Duodenal mucosa (tissue), 2 donors: ENCODE results near the gene PPP4R4.
"Not testable (repeated sequence)": the region's sequence is repeated elsewhere in the genome, so short reads cannot be mapped to it uniquely, and the experiment has no call there.

Experiments used
- H3K27ac ChIP-seq: one replicate; pipeline ENCODE4 v1.7.0; 2013; ENCODE audit warnings: low read depth, low read length
- H3K27me3 ChIP-seq, 2 donors: one replicate each; pipeline ENCODE4 v1.7.0; 2013; ENCODE audit warnings: low read length in 2 of 2, control low read depth in 1 of 2; ENCODE audit not compliant: insufficient read depth in 2 of 2, control insufficient read depth in 1 of 2
- H3K36me3 ChIP-seq, 2 donors: one replicate each; pipeline ENCODE4 v1.7.0; 2013; ENCODE audit warnings: low read length in 2 of 2, control low read depth in 1 of 2; ENCODE audit not compliant: insufficient read depth in 2 of 2, control insufficient read depth in 1 of 2
- H3K4me1 ChIP-seq, 2 donors: one replicate each; pipeline ENCODE4 v1.7.0; 2013; ENCODE audit warnings: low read length in 2 of 2, control low read depth in 1 of 2; ENCODE audit not compliant: insufficient read depth in 2 of 2, control insufficient read depth in 1 of 2
- H3K4me3 ChIP-seq, 2 donors: one replicate each; pipeline ENCODE4 v1.7.0; 2013; ENCODE audit warnings: low read length in 2 of 2, low read depth in 1 of 2
- H3K9ac ChIP-seq, 2 donors: one replicate each; pipeline ENCODE4 v1.7.0; 2013; ENCODE audit warnings: low read length in 2 of 2, low read depth in 1 of 2
- H3K9me3 ChIP-seq, 2 donors: one replicate each; pipeline ENCODE4 v1.7.0; 2013; ENCODE audit warnings: low read length in 2 of 2, control low read depth in 1 of 2; ENCODE audit not compliant: control insufficient read depth in 1 of 2

PPP4R4 gene

DNA sequence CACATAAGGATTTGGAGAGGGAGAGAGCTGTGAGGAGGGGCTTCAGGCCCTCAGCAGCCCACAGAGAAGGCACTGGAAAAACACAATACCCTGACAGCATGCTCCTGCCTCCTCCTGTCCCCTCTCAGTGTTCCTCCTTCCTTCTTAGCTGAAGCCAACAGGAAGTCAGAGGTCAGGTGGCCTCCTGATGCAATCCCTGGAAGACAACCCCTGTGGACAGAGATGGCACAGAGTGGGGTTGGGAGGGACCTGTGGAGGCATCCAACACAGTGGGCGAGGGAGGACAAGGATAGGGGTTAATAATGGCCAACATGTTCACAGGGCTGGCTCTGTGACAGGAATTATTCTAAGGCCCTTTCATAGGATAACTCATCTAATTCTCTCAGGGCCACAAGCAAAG is 29.4 kb upstream of the PPP4R4 start:
- no peaks in the 10 kb centered on the region for H3K36me3 ChIP-seq
- no peak overlapping the region for H3K4me3 ChIP-seq
- no peaks in the 10 kb centered on the region for H3K27me3 ChIP-seq
- no peaks in the 10 kb centered on the region for H3K4me1 ChIP-seq
- no peaks in the 10 kb centered on the region for H3K9me3 ChIP-seq
- no peak overlapping the region for H3K27ac ChIP-seq
- no peak overlapping the region for H3K9ac ChIP-seq

DNA sequence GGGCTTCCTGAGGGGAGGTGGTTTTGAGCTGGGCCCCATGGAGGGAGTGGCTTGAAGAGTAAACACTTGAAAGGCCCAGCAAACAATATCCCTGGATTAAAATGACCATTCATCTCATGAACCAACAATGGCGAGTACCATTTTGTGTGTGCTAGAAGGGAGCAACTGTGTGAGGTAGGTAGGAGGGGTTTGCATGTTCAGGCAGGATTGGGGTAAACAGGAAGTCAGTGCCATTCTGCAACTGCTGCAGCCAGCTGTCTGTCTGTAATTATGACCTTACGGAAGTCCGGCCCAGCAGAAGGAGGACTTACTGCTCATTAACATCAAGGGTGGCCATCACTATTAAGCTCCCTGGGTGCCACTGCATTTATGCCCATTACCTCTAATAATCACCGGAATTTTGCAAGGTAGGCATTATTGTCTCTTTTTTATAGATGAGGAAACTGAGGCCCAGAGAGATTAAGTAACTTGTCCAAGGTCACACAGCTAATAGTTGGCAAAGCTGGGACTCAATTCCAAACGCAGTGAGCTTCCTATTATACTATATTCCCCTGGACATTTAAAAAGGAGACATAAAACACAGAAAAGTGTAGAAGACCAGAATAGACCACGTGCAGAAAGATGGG is 28.1 kb upstream of the PPP4R4 start:
- no peak overlapping the region for H3K9ac ChIP-seq
- no peaks in the 10 kb centered on the region for H3K4me1 ChIP-seq
- H3K27me3 ChIP-seq, result no peaks in the 10 kb centered on the region
- H3K9me3 ChIP-seq, result no peaks in the 10 kb centered on the region
- H3K4me3 ChIP-seq, result no peak overlapping the region
- no peak overlapping the region for H3K27ac ChIP-seq
- no peaks in the 10 kb centered on the region for H3K36me3 ChIP-seq

DNA sequence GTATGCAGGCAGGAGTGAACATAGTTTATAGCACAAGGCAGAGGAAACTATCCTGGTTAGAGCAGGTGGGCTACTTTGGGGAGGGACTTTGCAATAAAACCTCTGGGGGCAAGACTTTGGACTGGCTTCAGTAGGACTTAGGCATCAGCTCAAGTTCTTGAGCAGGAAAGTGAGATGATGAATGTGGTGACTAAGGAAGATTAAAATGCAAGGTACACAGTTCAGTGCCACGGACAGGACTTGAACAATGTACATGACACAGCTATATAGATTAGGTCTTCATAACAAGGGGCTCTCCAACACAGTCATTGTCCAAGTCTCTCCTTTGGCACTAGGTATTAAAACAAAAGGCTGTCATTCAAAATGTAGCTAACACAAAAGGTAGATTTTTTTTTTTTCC is 21.4 kb upstream of the PPP4R4 start:
- Histone ChIP-seq H3K9ac (no peak overlapping the region), H3K4me1 (no peaks in the 10 kb centered on the region), H3K36me3 (no peaks in the 10 kb centered on the region), H3K4me3 (no peak overlapping the region), H3K9me3 (no peaks in the 10 kb centered on the region), H3K27me3 (peaks cover 0 to 4% of the 10 kb centered on the region in 2 donors), H3K27ac (no peak overlapping the region)

DNA sequence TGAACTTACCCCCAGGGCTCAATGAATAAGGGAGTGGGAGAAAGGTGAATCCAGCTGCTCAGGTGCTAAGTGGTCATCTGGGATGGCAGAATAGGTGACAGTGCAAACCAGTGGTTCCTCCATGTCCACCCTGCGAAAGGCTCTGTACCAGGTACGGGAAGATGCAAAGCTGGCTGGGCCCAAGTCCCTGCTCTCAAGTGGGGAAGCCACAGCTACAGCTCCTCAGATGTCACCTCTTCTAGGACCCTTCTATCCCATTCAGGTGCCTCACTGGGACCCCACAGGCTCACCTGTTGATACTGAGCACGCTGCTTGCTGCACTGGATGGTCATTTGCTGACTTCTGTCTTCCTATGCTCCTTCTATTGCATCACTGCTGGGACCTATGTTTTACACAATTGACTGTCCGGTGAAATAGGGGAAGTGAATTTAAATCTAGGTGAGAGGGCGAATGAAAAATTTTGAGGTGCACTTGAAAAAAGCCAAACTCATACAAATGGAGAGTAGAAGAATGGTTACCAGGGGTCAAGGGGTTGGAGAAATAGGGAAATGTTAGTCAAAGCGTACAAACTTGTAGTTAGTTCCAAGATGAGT is 20.3 kb upstream of the PPP4R4 start:
- H3K4me3 ChIP-seq, result no peak overlapping the region
- no peak overlapping the region for H3K9ac ChIP-seq
- no peaks in the 10 kb centered on the region for H3K36me3 ChIP-seq
- no peaks in the 10 kb centered on the region for H3K4me1 ChIP-seq
- no peak overlapping the region for H3K27ac ChIP-seq
- peaks cover 0 to 4% of the 10 kb centered on the region in 2 donors for H3K27me3 ChIP-seq
- no peaks in the 10 kb centered on the region for H3K9me3 ChIP-seq

DNA sequence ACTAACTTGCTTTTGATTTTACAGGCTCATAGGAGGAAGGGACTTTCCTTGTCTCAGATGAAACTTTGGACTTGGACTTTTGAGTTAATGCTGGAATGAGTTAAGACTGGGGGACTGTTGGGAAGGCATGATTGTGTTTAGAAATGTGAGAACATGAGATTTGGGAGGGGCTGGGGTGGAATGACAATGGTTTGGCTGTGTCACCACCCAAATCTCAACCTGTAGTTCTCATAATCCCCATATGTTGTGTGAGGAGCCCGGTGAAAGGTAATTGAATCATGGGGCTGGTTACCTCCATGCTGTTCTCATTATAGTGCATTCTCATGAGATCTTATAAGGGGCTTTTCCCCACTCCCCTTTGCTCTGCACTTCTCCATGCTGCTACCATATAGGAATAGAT is 18.0 kb upstream of the PPP4R4 start:
- not testable (repeated sequence) for H3K9me3 ChIP-seq, H3K27ac ChIP-seq, H3K9ac ChIP-seq, H3K27me3 ChIP-seq, H3K4me3 ChIP-seq, H3K4me1 ChIP-seq, H3K36me3 ChIP-seq

DNA sequence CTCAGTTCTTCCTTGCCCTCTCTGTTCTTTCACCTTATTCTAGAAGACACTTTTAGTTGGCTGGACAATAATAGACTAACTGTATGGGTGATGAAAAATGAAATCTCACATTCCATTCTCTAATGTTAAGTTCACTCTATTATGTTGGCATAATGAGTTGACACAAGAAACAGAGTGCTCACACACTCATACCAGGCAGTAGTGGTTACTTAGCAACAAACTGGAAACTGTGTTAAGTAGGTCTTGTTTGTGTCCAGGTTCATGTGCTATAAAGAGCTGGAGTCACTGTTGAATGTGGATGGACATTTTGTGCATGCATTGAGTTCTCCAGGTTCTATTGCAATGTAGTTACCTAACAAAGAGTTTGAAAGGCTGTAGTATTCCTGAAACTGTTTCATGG is 16.9 kb upstream of the PPP4R4 start:
- Histone ChIP-seq H3K9ac (no peak overlapping the region), H3K27ac (no peak overlapping the region), H3K4me3 (no peak overlapping the region), H3K36me3 (no peaks in the 10 kb centered on the region), H3K9me3 (no peaks in the 10 kb centered on the region), H3K27me3 (peaks cover 0 to 4% of the 10 kb centered on the region in 2 donors), H3K4me1 (peaks cover 4% of the 10 kb centered on the region in 2 donors)

DNA sequence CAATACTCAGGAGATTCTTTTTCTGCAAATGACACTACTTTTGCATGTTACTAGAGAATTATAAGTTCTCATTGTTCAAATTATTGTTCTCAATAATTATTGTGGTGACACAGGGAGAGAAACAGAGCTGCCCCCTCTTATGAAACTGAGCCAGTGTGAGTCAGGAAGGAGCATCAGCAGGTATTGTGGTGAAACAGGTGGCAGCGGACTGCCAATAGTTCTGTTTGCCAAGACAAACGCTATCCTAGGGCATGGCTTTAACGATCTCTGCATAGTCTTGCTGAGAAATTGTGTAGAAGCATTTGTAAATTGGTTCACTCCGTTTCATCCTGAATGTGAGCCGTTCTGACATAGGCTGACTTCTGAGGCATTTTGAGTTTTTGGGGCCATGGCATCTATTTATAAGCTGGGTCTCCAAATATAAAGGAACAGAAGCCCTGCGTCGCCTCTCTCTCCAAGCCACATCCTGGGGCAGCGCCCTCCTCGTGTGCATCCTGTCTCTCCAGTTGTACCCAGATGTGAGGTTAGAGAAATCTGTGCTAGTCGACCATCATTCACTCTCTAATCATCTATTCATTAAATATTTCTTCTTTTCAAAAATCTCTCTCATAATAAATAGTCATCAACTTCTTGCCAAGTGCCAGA is 15.8 kb upstream of the PPP4R4 start:
- Histone ChIP-seq H3K36me3 (no peaks in the 10 kb centered on the region), H3K4me1 (peaks cover 8% of the 10 kb centered on the region in 2 donors), H3K27ac (no peak overlapping the region), H3K9ac (no peak overlapping the region), H3K27me3 (peaks cover 0 to 4% of the 10 kb centered on the region in 2 donors), H3K9me3 (no peaks in the 10 kb centered on the region), H3K4me3 (no peak overlapping the region)

DNA sequence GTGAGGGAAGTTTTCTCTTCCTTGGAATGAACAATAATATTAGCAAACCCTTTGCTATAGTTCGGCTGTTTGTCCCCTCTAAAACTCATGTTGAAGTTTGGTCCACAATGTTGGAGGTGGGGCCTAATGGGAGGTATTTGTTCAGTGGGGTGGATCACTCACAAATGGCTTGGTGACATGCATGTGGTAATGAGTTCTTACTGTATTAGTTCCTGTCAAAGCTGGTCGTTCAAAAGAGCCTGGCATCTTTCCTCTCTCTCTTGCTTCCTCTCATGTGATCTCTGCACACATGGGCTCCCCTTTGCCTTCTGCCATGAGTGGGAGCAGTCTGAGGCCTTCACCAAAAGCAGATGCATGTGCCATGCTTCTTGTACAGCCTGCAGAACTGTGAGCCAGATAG is 13.1 kb upstream of the PPP4R4 start:
- Histone ChIP-seq H3K36me3 (no peaks in the 10 kb centered on the region), H3K9ac (no peak overlapping the region), H3K9me3 (no peaks in the 10 kb centered on the region), H3K27me3 (peaks cover 10% of the 10 kb centered on the region in 2 donors), H3K4me3 (no peak overlapping the region), H3K4me1 (peaks cover 8 to 16% of the 10 kb centered on the region in 2 donors), H3K27ac (no peak overlapping the region)

DNA sequence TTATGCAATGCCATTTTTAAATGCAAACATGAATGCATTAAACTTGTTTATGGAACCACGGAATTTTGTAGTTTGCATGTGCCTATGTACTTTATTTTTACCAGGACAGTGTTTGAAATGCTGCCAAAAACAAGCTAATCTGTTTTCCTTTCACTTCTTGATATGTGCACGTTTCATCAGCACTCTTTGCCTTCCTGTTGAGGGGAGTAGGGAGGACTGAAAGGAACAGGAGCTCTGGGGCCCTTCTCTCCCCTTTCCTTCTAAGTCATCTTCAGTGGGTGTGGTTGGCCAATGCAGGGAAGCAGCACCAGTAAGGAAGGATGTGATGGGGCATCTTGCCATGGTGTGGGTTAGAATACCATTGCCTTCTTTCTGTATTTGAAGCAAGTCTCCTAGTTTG is 12.1 kb upstream of the PPP4R4 start:
- Histone ChIP-seq H3K36me3 (no peaks in the 10 kb centered on the region), H3K27me3 (peaks cover 8 to 10% of the 10 kb centered on the region in 2 donors), H3K27ac (no peak overlapping the region), H3K4me3 (no peak overlapping the region), H3K9me3 (no peaks in the 10 kb centered on the region), H3K4me1 (peaks cover 8 to 16% of the 10 kb centered on the region in 2 donors), H3K9ac (no peak overlapping the region)

DNA sequence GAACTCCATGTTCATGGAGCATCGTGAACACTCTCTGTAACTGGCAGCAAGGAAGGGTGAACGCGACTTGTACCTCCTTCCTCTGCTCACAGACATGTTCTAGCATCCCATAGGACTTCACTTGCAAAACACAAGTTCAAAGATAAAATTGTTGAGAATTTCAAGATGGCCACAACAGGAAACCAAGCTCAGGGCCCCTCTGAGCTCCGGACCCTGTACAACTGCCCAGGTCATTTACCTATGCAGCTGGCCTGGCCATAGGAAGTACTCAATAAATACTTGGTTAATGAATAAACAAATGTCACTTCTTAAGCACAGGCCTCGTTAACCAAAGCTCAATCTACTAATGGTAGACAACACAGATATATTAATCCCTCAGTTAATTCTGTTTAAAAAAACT is 11.7 kb upstream of the PPP4R4 start:
- Histone ChIP-seq H3K9ac (no peak overlapping the region), H3K4me1 (peaks cover 8 to 16% of the 10 kb centered on the region in 2 donors), H3K27me3 (peaks cover 12% of the 10 kb centered on the region in 2 donors), H3K36me3 (no peaks in the 10 kb centered on the region), H3K27ac (no peak overlapping the region), H3K9me3 (no peaks in the 10 kb centered on the region), H3K4me3 (no peak overlapping the region)
